Loucy (cell line): ENCODE data around the gene GALNT1.

Source experiments
- EZH2phosphoT487 ChIP-seq: fragments of 200-600 bp; IDR thresholded peaks from 2 replicates; pipeline ENCODE4 v1.6.1; 2018; ENCODE audit warnings: antibody characterized with exemption, mild to moderate bottlenecking, moderate library complexity, borderline replicate concordance
- TF ChIP-seq, protein P1 (sequence below): fragments of 200-600 bp; sonication (generic); conservative IDR thresholded peaks from 2 replicates; pipeline ENCODE4 v1.5.1; 2014; ENCODE audit warnings: mild to moderate bottlenecking, antibody characterized with exemption, low read length

- TF ChIP-seq, protein P1, sequence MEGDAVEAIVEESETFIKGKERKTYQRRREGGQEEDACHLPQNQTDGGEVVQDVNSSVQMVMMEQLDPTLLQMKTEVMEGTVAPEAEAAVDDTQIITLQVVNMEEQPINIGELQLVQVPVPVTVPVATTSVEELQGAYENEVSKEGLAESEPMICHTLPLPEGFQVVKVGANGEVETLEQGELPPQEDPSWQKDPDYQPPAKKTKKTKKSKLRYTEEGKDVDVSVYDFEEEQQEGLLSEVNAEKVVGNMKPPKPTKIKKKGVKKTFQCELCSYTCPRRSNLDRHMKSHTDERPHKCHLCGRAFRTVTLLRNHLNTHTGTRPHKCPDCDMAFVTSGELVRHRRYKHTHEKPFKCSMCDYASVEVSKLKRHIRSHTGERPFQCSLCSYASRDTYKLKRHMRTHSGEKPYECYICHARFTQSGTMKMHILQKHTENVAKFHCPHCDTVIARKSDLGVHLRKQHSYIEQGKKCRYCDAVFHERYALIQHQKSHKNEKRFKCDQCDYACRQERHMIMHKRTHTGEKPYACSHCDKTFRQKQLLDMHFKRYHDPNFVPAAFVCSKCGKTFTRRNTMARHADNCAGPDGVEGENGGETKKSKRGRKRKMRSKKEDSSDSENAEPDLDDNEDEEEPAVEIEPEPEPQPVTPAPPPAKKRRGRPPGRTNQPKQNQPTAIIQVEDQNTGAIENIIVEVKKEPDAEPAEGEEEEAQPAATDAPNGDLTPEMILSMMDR, result no peak
- no peak for TF ChIP-seq EZH2phosphoT487
Measured at GRCh38 chr18:35585608-35586007, 4.1 kb downstream of the GALNT1 start.
